ENCODE results near the gene ABCB7. TPM values are rescaled to one million over a fixed set of nuclear protein-coding genes. Genes with fewer than 3 reads are reported as not detected.
A peak's percentile ranks its signal among the peaks of the same experiment; 100 is the strongest.
"Not testable (repeated sequence)": the region's sequence is repeated elsewhere in the genome, so short reads cannot be mapped to it uniquely, and the experiment has no call there.

ABCB7 gene
- total RNA-seq: 10 to 100 TPM in 3 of 6 donors, 1 to 10 TPM in 3; 7.4 to 13.3 (median 10.1) TPM
- polyA plus RNA-seq: 1 to 10 TPM; 3.0 to 7.9 TPM

- Histone ChIP-seq H3K4me1 (peaks cover 0 to 3% (median 0%) of the 10 kb centered on the region in 3 donors), H3K27ac (peak within 1 kb of the TSS; percentile 19 to 68 (median 50)), H3K36me3 (no peaks in the 10 kb centered on the region), H3K4me3 (peak within 1 kb of the TSS; percentile 7 to 60 (median 40)), H3K27me3 (no peaks in the 10 kb centered on the region), H3K9me3 (no peaks in the 10 kb centered on the region)
- DNase-seq: peak in 5 of 6 donors; percentile 33 to 73 (median 56)
- intact Hi-C loops (cut with DNase I): no loop called here
- FAIRE-seq: peak; percentile 83
- 0 to 33% methylated on average over 35 of the region's 35 CpGs for WGBS, 2 donors
- ATAC-seq: peak; percentile 96 to 99 (median 98)
- no peak for TF ChIP-seq CTCF (IDR thresholded peaks at IDR 0.05)
Observed at GRCh38 chrX:75155827-75156525, at the start of gene ABCB7. TSS of gene ABCB7 (minus strand) at chrX:75156283. CDS start at chrX:75156272, 11 bp downstream.

GRCh38 chrX:75188415-75189206 lies 32.5 kb upstream of the ABCB7 start:
- H3K27me3 ChIP-seq; H3K27ac ChIP-seq; H3K9me3 ChIP-seq; H3K4me3 ChIP-seq; H3K36me3 ChIP-seq; ATAC-seq; H3K4me1 ChIP-seq; intact Hi-C loops (cut with DNase I); FAIRE-seq; DNase-seq: not testable (repeated sequence)
- WGBS, 2 donors: 68 to 85% methylated on average over 26 to 27 of the region's 27 CpGs

- FAIRE-seq (no peak), ATAC-seq (no peak), DNase-seq (no peak)
- Histone ChIP-seq H3K27me3 (no peaks in the 10 kb centered on the region), H3K36me3 (no peaks in the 10 kb centered on the region), H3K4me1 (no peaks in the 10 kb centered on the region), H3K4me3 (no peak overlapping the region), H3K9me3 (no peaks in the 10 kb centered on the region), H3K27ac (no peak overlapping the region)
- intact Hi-C loops (cut with DNase I): no loop called here
- TF ChIP-seq CTCF (IDR thresholded peaks at IDR 0.05): no peak
Observed at GRCh38 chrX:75181721-75182120, 25.6 kb upstream of the ABCB7 start.

- peak in 1 of 6 donors; percentile 31 for DNase-seq
- FAIRE-seq; H3K36me3 ChIP-seq; intact Hi-C loops (cut with DNase I); H3K27ac ChIP-seq; ATAC-seq; H3K4me1 ChIP-seq; H3K9me3 ChIP-seq; H3K27me3 ChIP-seq; H3K4me3 ChIP-seq: not testable (repeated sequence)
- WGBS, 2 donors: 76 to 77% methylated on average over 7 to 14 of the region's 25 CpGs
Observed at GRCh38 chrX:75179536-75180293, 23.6 kb upstream of the ABCB7 start.

GRCh38 chrX:75172257-75172890 lies 16.3 kb upstream of the ABCB7 start:
- H3K9me3 ChIP-seq; H3K36me3 ChIP-seq; H3K27ac ChIP-seq; H3K4me3 ChIP-seq; FAIRE-seq; ATAC-seq; DNase-seq; H3K27me3 ChIP-seq; H3K4me1 ChIP-seq; intact Hi-C loops (cut with DNase I): not testable (repeated sequence)
- 85 to 89% methylated on average over 16 of the region's 16 CpGs for WGBS, 2 donors

GRCh38 chrX:75158054-75158453 lies 2.0 kb upstream of the ABCB7 start:
- ATAC-seq: no peak
- 75 to 86% methylated on average over 3 of the region's 3 CpGs for WGBS, 2 donors
- H3K4me1 ChIP-seq: peaks cover 0 to 3% (median 0%) of the 10 kb centered on the region in 3 donors
- no peaks in the 10 kb centered on the region for H3K36me3 ChIP-seq
- H3K9me3 ChIP-seq: no peaks in the 10 kb centered on the region
- H3K27ac ChIP-seq: no peak overlapping the region
- no peak overlapping the region for H3K4me3 ChIP-seq
- no peak for DNase-seq
- no peaks in the 10 kb centered on the region for H3K27me3 ChIP-seq
- intact Hi-C loops (cut with DNase I): no loop called here
- TF ChIP-seq CTCF (IDR thresholded peaks at IDR 0.05): no peak
- no peak for FAIRE-seq
